Measurements from ENCODE around the gene AP2B1.
A peak's percentile ranks its signal among the peaks of the same experiment; 100 is the strongest.
"Not testable (repeated sequence)": the region's sequence is repeated elsewhere in the genome, so short reads cannot be mapped to it uniquely, and the experiment has no call there.

Gene AP2B1

GRCh38 chr17:35605678-35606077 is 18.6 kb downstream of the AP2B1 start:
- TF ChIP-seq CTCF (IDR thresholded peaks at IDR 0.05; ENCODE audit: low read depth, low read length): no peak
- no peak overlapping the region for H3K4me3 ChIP-seq (replicated peaks in 1 of 2; ENCODE audit: low read depth in 2 of 2, low read length in 2 of 2)
- DNase-seq (ENCODE audit: low read depth in 2 of 2): no peak

DNA sequence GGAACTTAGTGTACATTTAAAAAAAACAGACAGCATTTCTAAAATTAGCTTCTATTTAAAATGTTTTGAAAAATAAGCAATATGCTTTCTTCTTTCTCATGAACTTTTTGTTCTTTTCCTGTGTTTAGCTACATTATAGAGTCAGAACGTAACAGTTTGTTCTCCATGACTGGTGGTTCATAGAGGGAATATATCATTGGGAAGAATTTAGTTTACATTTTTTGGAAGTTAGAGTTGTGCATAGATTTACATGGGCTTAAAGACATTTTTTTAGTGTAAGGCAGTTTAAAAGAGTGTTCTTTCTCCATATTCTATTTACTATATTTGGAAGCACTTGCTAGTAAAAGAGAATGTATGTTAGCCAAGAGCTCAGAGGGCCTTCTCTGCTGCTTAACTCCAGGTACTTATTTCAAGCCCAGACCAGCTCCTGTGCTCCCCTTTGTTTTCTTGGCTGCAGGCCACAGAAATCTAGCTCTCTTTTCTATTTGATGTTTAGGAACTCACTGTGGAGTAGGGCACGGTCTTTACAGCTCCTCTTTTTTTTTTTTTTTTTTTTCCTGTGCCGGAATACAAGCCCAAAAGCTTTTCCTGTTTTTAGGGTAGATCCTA is 20.2 kb downstream of the AP2B1 start:
- no peak for DNase-seq (ENCODE audit: low read depth in 2 of 2)
- TF ChIP-seq CTCF (IDR thresholded peaks at IDR 0.05; ENCODE audit: low read depth, low read length): no peak
- no peak overlapping the region for H3K4me3 ChIP-seq (replicated peaks in 1 of 2; ENCODE audit: low read depth in 2 of 2, low read length in 2 of 2)

DNA sequence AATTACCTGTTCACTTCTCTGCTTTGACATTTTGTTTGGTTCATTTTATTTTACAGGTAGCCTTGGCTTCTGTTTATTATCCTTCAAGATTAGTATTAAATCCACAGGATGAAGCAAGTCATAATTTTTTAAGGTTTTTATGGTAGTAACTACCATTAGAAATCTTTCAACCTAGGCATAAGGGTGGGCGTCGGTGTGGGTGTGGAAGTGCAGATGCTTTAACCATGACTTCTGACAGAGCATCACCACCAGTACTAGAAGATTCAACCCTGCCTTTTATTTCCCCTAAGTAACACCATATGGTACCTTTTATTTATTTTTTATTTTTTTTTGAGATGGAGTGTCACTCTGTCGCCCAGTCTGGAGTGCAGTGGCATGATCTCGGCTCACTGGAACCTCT is 22.7 kb downstream of the AP2B1 start:
- DNase-seq (ENCODE audit: low read depth in 2 of 2): no peak
- no peak for TF ChIP-seq CTCF (IDR thresholded peaks at IDR 0.05; ENCODE audit: low read depth, low read length)
- H3K4me3 ChIP-seq (replicated peaks in 1 of 2; ENCODE audit: low read depth in 2 of 2, low read length in 2 of 2): no peak overlapping the region

DNA sequence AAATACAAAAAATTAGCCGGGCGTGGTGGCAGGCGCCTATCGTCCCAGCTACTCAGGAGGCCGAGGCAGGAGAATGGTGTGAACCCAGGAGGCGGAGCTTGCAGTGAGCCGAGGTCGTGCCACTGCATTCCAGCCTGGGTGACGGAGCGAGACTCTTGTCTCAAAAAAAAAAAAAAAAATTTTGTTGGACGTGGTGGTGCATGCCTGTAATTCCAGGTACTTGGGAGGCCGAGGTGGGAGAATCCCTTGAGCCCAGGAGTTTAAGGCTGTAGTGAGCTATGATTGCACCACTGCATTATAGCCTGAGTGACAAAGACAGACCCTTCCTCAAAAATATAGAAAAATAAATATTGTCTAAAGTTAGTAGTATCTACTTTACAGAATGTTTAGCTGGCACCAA is 23.6 kb downstream of the AP2B1 start:
- not testable (repeated sequence) for DNase-seq (ENCODE audit: low read depth in 2 of 2); H3K4me3 ChIP-seq (replicated peaks in 1 of 2; ENCODE audit: low read depth in 2 of 2, low read length in 2 of 2)

- DNase-seq (ENCODE audit: low read depth in 2 of 2): peak; percentile 71 to 77
- TF ChIP-seq CTCF (IDR thresholded peaks at IDR 0.05; ENCODE audit: low read depth, low read length): peak; percentile 69
- H3K4me3 ChIP-seq (replicated peaks in 1 of 2; ENCODE audit: low read depth in 2 of 2, low read length in 2 of 2): no peak overlapping the region
Observed at GRCh38 chr17:35612924-35613521, 25.9 kb downstream of the AP2B1 start.

DNA sequence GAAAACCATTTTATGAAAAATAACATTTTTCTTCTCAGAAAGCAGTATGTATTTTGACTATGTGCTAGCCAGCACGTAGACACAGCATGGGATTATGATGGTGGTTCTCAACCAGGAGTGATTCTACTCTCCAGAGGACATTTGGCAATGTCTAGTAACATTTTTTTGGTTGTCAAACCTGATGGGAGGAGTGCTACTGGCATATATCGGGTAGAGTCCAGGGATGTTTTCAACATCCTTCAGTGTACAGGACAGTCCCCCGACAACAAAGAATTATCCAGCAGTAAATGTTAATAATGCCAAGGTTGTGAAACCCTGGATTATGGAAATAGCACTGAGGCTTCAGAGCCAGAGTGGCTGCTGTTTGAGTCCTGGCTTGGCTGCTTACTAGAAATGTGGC is 27.7 kb downstream of the AP2B1 start:
- H3K4me3 ChIP-seq (replicated peaks in 1 of 2; ENCODE audit: low read depth in 2 of 2, low read length in 2 of 2): no peak overlapping the region
- TF ChIP-seq CTCF (IDR thresholded peaks at IDR 0.05; ENCODE audit: low read depth, low read length): no peak
- no peak for DNase-seq (ENCODE audit: low read depth in 2 of 2)

GRCh38 chr17:35616536-35616935 is 29.4 kb downstream of the AP2B1 start:
- no peak for TF ChIP-seq CTCF (IDR thresholded peaks at IDR 0.05; ENCODE audit: low read depth, low read length)
- no peak overlapping the region for H3K4me3 ChIP-seq (replicated peaks in 1 of 2; ENCODE audit: low read depth in 2 of 2, low read length in 2 of 2)
- DNase-seq (ENCODE audit: low read depth in 2 of 2): no peak
